GM18951 (cell line): Measurements from ENCODE around the gene MUC5AC.

Experiments used
- POLR2A ChIP-seq: IDR thresholded peaks from 4 replicates; pipeline ENCODE4 v1.6.1; 2011; ENCODE audit warnings: mild to moderate bottlenecking; ENCODE audit not compliant: insufficient read length, insufficient read depth; ENCODE audit errors: extremely low read depth
- in situ Hi-C: fragments of 300-500 bp; cut with MboI; formaldehyde crosslinking; loops from one replicate; pipeline ENCODE4 v1.12.0; 2022; ENCODE audit warnings: low sequenced_read_pairs, mixed read lengths, inconsistent platforms; ENCODE audit not compliant: unreplicated experiment

MUC5AC gene

GRCh38 chr11:1116666-1117390 lies 40.9 kb upstream of the MUC5AC start:
- no peak for TF ChIP-seq POLR2A
- in situ Hi-C loops, result no loop called here

GRCh38 chr11:1117992-1118391 lies 39.8 kb upstream of the MUC5AC start:
- TF ChIP-seq POLR2A, result no peak
- in situ Hi-C loops, result no loop called here

- no peak for TF ChIP-seq POLR2A
- in situ Hi-C loops, result no loop called here
Observed at GRCh38 chr11:1118755-1119603, 38.8 kb upstream of the MUC5AC start.

GRCh38 chr11:1119604-1120146 lies 38.1 kb upstream of the MUC5AC start:
- no peak for TF ChIP-seq POLR2A
- in situ Hi-C loops, result no loop called here

- in situ Hi-C loops, result no loop called here
- TF ChIP-seq POLR2A, result no peak
Observed at GRCh38 chr11:1120532-1121330, 37.0 kb upstream of the MUC5AC start.

- in situ Hi-C loops, result no loop called here
- no peak for TF ChIP-seq POLR2A
Observed at GRCh38 chr11:1121331-1121812, 36.4 kb upstream of the MUC5AC start.

GRCh38 chr11:1121813-1122663 lies 35.7 kb upstream of the MUC5AC start:
- no peak for TF ChIP-seq POLR2A
- in situ Hi-C loops, result no loop called here

GRCh38 chr11:1122664-1123002 lies 35.1 kb upstream of the MUC5AC start:
- in situ Hi-C loops, result no loop called here
- TF ChIP-seq POLR2A, result no peak

- TF ChIP-seq POLR2A, result no peak
- in situ Hi-C loops, result no loop called here
Observed at GRCh38 chr11:1123970-1124369, 33.8 kb upstream of the MUC5AC start.

GRCh38 chr11:1125803-1126202 lies 31.9 kb upstream of the MUC5AC start:
- TF ChIP-seq POLR2A, result no peak
- in situ Hi-C loops, result no loop called here

GRCh38 chr11:1126491-1126926 lies 31.2 kb upstream of the MUC5AC start:
- no peak for TF ChIP-seq POLR2A
- in situ Hi-C loops, result no loop called here

GRCh38 chr11:1126935-1127663 lies 30.7 kb upstream of the MUC5AC start:
- no peak for TF ChIP-seq POLR2A
- in situ Hi-C loops, result no loop called here

GRCh38 chr11:1127664-1128162 lies 30.0 kb upstream of the MUC5AC start:
- no peak for TF ChIP-seq POLR2A
- in situ Hi-C loops, result no loop called here
